HG03521 (cell line): ENCODE measurements around the gene GARIN5B.

ENCODE experiments used
- ATAC-seq: cut with Tn5 transposase; IDR thresholded peaks from one replicate; pipeline ENCODE4 v1.9.1; 2021; ENCODE audit warnings: mild to moderate bottlenecking, moderate library complexity; ENCODE audit not compliant: unreplicated experiment

The GARIN5B gene

DNA sequence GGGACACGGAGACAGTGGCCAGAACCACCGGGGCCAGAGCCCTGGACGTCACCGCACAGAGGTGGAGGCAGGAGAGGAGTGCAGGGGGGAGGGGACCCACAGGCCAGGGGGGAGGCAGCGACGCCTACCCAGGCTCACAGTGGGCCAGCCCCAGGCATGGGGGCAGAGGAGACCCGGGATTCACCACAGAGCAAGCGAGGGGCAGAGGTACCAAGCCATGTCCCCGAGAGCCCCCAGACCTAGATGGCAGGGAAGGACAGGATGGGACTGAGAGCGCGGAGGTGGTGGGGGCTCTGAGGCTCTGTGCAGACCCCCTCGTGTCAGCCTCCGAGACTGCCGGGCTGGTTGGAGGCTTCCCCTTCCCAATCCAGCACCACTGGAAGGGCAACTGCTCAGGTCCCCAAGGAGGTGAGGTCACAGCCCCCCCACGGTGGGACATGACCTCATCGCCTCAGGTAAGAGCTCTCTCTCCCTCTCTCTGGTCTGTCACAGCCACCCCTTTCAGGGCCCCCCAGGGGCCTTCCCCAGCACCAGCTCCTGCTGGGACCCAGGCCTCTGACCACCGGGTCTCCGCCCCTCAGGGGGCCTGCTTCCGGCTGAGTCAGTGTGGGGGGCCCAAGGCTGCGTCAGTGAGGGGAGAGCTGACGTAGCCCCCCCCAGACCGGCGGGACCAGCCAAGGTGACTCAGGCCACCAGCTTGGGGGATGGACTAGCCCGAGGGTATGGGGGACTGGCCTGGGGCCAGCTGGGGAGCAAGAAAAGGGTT, 9.4 kb upstream of the GARIN5B start:
- ATAC-seq: no peak

DNA sequence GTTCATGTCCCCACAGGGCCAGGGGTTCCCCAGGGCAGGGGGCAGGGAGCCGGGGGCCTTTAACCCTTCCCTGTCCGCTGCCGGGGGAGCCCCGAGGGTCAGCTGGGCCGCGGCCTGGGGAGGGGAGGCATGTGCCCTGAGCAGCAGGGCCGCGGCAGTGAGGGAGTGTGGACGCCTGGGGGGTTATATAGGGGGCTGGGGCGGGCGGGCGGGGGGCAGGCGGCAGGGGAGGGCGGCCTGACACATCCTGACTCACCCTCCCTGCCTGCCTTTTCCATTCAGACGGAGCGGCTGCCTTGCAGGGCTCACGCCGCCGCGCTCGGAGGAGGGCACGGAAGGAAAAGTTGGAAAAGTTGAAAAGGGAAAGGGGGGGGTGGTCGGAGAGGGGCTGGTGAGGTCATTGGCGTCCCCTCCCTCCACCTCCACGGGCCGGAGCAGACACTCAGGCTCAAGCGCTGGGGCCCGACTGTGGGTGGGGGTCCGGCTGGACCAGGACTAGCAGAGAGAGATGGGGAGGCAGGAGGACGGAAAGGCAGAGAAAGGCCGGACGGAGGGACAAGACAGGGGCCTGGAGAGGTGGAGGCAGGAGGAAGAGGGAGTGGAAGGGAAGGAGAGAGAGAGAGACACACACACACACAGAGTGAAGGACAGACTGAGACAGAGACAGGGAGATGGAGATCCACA, 7.4 kb upstream of the GARIN5B start, which contains the start of gene IL11:
Gene IL11 (minus strand): TSS at position 159 of the 684 bp plus-strand sequence. CDS start 153 bp downstream, at position 6.
- no peak for ATAC-seq

DNA sequence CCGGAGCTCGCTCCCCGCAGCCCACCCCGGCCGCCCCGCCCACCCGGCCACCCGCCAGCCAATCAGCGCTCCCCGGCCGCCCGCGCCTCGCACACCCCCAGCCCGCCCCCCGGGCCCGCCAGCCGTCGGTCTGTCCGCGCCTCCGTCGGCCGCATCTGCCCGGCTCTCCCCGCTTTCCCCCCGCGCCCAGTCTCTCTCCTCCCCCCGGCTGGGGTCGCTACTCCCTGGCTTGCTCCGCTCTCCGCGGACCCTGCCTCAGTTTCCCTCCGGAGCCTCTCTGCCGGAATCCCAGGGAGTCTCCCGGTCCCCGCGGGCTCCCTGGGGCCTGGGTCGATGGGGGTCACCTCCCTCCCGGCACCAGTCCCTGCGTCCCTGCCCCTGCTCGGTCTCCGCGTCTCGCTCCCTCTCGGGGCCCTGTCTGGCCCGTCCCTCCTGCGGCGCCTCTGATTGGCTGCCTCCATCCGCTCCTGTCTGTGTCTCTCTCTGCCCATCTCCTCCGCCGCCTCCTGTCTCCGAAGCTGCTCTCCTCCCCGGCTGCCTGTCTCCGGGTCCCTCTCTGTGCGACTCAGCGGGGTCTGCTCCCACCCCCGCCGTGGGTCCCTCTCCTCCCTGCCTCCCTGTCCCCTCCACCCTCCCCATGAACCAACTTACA, 6.7 kb upstream of the GARIN5B start:
- ATAC-seq: no peak

DNA sequence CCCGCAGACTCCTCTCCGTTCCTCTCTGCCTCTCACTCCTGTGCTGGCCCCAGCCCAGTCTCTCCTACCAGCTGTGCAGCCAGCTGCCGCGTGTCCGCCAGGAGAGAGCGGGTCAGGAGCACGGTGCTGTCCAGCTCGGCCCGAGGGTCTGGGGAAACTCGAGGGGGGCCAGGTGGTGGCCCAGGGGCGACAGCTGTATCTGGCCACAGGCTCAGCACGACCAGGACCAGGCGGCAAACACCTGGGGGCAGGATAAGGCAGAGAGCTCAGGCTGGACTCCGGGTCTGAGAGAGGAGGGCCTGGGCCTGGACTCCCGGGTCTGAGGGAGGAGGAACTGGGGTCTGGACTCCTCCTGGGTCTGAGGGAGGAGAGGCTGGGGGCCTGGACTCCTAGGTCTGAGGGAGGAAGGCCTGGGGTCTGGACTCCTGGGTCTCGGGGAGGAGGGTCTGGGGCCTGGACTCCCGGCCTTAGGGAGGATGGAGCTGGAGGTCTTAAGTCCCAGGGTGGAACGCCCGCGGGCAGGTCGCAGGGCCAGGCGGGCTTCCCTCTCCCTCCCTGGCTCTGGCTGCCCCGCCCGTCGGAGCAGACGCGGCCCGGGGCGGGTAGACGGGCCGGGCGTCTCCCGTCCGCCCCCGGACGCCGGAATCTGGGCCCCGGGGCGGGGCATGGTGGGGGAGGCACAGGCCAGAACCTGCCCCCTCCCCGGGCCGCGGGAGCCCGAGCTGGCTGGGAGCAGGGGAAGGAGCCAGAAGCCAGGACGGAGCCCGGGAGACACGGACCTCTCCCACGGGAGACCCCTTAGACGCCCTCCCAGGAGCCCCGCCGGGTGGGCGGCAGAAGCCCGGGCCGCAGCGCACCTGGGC, 5.9 kb upstream of the GARIN5B start:
- no peak for ATAC-seq

GRCh38 chr19:55368106-55368505, 5.0 kb upstream of the GARIN5B start:
- no peak for ATAC-seq

GRCh38 chr19:55366790-55367189, 3.7 kb upstream of the GARIN5B start:
- ATAC-seq: no peak

GRCh38 chr19:55365964-55366363, 2.9 kb upstream of the GARIN5B start:
- ATAC-seq: no peak

DNA sequence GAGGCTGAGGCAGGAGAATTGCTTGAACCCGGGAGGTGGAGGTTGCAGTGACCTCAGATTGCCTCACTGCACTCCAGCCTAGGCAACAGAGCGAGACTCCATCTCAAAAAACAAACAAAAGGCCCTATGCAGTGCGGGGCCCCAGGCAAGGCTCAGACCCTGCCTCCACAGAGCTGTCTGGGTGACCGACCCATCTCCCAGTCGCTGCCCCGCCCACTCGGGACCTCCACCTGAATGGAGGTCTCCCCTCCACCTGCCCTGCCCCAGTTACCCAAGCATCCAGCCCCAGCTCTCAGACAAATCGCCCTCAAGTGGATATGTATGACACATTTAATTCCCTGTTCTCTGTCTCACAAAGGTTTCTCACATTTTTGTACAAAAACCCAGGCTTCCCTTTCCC, 2.2 kb upstream of the GARIN5B start:
- ATAC-seq: no peak

DNA sequence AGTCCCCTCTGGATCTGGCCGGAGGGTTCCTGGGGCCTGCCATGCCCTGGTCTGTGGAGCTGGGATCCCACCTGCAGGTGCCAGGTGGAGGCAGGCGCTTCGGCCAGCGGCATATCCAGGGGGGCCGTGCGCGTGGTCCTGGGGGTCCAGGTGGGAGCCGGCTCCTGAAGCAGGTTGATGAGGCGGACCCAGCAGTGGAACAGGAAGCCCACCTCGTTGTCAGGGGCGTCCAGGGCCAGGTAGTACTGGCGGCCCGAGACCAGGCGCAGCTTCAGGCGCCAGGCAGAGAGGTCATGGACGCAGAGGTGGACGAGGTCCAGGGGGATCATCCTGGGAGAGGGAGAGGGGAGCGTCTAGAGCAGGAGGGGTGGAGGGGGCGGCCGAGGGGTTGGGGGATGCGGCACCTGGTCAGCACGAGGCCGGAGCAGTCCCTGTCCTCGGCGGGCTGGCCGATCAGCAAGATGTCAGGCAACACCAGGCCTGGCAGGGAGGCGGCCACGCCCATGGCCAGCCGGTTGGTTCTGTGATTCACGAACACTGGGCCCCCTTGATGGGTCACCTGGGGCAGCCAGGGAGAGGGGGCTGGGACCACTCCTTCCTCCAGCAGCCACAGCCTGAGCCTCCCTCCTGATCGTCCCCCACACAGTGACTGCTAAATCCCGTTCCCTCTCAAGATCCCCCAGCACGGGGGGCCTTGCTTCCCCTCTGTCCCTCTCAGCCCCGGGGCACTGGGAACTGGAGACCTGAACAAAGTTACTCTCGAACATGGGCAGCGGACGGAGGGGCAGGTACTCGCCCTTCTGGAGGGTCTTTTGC, 678 bp downstream of the GARIN5B start:
- no peak for ATAC-seq

DNA sequence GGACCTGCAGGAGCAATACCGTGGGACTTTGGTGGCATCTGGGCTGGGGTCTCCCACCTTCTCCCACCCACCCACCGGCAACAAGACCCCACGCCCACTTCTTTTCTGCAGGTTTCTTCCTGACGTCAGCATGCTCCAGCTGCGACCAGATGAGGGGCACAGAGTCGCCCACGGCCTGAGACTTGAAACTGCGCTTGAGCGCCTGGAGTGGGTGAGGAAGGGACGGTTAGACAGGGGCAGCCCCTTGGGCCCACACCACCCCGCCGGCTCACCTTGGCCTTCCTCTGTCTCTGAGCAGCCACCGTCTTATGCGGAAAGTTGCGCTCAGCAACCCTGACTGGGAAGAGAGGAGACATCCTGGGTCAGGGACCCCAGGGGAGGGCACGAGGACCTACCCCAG, 2.2 kb downstream of the GARIN5B start:
- ATAC-seq: no peak

DNA sequence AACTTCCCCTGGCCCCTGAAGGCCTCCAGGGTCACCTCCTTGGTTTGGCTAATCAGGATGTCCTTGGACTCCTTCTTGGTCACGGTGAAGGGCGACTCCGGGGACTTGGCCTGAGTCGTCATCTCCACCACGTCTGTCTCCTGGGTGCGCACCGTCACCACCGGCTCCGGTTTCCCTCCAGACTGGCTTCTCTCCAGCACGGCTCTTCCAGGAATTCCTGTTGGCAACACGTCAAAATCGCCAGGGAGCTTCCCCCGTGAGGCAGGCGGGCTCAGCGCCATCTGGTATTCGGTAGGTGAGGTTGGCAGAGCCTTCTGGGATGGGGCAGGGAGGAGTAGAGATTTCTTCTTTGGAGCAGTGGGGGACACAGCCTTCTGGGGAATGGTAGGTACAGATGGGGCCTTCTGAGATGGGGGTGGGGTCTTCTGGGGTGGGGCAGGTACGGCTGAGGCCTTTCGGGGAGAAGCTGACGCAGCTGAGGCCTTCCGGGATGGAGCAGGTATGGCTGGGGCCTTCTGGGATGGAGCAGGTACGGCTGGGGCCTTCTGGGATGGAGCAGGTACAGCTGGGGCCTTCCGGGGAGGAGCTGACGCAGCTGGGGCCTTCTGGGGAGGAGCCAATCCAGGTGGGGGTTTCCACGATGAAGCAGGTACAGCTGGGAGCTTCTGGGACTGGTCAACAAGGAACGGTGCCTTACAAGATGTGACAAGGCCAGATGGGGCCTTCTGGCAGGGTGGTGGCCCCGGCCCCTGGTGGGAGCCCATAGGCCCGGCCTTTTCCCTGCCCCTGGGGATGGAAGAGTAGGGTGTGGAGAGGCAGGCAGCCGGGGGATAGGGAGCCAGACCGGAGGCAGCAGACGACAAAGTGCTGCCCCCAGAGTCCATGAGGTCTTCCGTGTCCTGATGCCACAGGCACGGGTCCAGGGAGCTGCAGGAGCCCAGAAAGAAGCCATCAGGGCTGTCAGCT, 3.8 kb downstream of the GARIN5B start:
- ATAC-seq: no peak

DNA sequence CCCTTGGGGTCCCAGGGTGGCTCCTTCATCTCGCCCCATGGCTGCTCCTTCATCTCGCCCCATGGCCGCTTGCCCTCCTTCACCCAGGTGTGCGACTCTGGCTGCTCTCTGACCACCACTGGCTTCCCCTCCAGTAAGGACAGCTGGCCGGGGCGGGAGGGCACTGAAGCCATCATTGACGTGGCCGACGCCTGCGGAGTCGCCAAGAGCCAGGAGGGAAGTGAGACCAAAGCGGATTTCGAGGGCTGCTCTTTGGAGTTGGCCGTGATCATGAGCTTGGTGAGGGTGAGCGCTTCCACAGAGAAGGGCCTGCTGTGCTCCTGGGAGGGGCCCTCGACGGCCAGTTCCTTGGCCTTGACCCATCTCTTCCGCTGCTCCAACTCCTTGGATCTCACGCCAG, 4.6 kb downstream of the GARIN5B start:
- ATAC-seq: no peak

DNA sequence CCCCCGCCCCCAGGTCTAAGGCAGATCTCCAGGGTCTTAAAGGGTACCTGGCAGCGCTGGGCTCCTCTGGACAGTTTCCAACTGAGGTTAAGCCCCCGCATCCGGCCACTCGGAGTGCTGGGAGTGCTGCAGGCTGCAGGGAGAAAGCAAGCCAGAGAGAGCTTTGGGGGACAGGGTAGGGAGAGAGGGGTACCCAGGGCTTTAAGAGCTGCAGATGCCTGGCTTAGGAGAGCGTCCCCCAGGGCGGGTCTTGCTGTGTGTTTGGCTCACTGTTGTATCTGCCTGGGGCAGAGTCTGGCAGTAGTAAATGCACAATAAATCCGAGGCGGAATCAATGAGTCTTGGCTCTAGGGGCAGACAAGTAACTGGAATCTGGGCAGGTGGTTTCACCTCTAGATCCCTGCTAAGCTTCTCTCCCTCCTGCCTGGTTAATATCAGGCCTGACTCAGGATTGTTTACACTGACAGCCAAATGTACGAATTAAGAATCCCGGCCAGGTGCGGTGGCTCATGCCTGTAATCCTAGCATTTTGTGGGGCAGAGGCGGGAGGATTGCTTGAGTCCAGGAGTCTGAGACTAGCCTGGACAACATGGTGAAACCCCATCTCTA, 7.7 kb downstream of the GARIN5B start:
- ATAC-seq: no peak

DNA sequence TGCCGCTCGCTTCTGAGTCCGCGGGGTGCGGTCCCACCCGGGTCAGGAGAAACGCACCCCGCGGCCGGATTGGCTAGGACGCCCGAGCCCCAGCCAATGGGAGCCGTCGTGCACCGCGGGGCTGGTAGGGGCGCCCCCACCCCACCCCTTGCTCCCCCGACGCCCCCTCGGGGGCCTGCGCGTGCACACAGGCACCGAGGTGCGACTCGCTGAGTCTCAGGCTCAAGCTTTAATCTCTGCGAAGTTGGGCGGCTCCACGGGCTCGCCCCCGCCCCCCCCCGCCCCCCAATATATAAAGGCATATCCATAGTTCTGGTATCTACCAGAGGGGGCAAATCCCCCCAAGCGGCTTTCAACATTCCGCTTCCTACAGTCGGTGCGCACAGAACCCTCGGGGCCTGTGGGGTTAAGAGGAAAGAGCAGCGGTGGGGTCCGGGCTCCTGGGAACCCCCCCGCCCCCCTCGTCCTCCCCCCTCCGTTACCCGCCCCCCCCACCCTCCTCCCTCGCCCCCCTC, 8.3 kb downstream of the GARIN5B start, which contains the start of gene COX6B2:
Gene COX6B2 (minus strand): TSS at position 22 of the 515 bp plus-strand sequence. CDS start 198 bp downstream, outside the sequence.
- no peak for ATAC-seq

- no peak for ATAC-seq
Observed at GRCh38 chr19:55353803-55354697, 9.0 kb downstream of the GARIN5B start.

DNA sequence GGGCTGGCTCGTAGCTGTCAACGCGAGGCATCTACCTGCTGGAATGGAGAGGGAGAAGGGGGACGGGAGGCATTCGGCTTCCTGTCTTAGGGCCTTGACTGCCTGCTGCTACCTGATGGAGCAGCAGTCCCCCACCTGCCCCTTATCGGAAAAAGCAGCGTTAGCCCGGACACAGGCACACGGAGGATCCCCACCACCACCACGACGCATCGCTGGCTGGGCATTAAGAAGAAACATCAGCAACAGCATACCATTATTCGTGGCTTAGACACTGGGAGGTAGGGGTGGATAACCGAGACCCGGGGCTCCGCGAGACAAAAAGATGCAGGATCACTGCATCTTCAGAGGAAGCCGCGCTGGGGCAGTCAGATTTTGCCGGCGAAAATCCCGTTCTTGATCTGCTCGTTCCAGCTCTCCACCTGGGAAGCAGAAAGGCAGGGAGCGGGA, 9.7 kb downstream of the GARIN5B start:
- ATAC-seq: no peak

DNA sequence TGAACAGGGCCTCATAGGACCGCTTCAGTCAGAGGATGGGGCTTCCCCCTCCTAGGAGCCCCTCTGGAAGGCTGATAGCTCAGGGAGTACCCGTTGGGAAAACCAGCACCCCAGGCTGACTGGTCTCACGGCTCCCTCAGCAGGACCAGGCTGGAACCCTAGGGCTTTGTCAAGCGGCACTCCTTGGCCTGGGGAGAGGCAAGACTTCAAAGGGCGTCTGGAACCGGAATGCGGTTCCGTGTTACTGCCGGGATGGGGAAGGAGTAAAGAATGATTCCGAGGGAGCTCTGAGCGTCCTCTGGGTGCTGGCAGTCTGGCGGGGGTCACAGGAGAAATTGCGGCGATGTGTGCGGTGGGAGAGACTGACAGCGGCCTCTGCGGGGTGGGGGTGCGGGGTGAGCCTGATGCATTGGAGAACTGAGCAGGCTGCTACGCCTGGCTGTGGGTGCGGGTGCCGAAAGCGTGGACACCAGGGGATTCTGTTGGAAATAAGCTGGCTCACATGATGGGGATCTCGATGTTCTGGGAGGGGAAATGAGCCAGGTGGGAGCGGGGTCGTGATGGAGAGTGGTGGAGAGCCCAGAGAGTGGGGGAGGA, 10.4 kb downstream of the GARIN5B start:
- no peak for ATAC-seq
